ENCODE data around the gene VOPP1.
"Not testable (repeated sequence)": the region's sequence is repeated elsewhere in the genome, so short reads cannot be mapped to it uniquely, and the experiment has no call there.

The VOPP1 gene, protein sequence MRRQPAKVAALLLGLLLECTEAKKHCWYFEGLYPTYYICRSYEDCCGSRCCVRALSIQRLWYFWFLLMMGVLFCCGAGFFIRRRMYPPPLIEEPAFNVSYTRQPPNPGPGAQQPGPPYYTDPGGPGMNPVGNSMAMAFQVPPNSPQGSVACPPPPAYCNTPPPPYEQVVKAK

DNA sequence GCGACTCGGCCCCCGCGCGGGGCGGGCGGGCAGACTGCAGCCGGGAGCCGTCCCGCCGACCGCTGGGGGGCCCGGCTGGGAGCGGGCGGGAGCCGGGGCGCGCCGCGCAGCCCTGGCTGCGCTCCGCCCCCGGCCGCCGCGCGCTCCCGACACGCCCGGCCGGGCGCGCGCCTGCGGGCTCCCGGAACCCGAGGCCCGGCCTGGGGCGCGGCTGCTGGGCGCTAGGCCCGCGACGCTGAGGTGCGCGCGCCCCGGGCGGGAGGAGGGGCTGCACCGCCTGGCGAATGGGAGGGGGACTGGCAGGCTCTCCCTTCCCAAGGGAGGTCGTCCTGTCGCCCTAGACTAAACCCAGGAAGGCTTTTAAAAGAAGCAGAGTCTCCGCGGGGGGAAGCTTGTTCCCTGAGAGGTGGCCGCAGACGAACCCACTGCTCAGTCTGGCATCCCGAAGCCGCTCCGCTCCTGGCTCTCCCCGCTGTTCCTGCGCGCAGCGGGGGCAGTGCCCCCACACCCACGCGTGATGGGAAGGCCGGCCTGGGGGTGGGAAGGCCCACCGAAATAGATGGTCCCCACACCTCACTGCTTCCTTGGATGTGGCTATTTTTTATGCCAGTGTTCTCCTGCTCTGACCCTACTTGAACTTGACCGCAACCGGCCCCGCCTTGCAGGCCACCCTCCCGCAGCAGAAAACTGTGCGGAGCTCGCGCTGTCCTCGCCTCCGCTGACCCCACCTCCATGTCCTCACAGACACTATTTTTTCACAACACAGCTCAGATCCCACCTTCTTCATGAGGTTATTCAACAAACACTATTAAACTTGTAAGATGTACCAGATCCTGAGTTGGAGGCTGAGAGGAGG, at the start of gene VOPP1:
Gene VOPP1 (minus strand): TSS at position 125 of the 856 bp plus-strand sequence. CDS start 178 bp downstream, outside the sequence.
- H3K27ac Mint-ChIP-seq = peak within 1 kb of the TSS; percentile 95
- H3K4me3 Mint-ChIP-seq = peak within 1 kb of the TSS; percentile 96
- peaks cover 64% of the 10 kb centered on the region for H3K4me1 Mint-ChIP-seq (ENCODE audit: low read depth)
- no peaks in the 10 kb centered on the region for H3K9me3 Mint-ChIP-seq
- H3K27me3 Mint-ChIP-seq = peaks cover 11% of the 10 kb centered on the region
- H3K36me3 Mint-ChIP-seq (ENCODE audit: low read depth) = peaks cover 35% of the 10 kb centered on the region
- intact Hi-C loops (cut with micrococcal nuclease) = no loop called here

- Mint-ChIP-seq H3K4me1 (ENCODE audit: low read depth) (no peaks in the 10 kb centered on the region), H3K27ac (no peak overlapping the region), H3K27me3 (no peaks in the 10 kb centered on the region), H3K9me3 (peaks cover 23% of the 10 kb centered on the region), H3K36me3 (ENCODE audit: low read depth) (no peaks in the 10 kb centered on the region), H3K4me3 (no peak overlapping the region)
- intact Hi-C loops (cut with micrococcal nuclease) = no loop called here
These were observed 46.6 kb upstream of the VOPP1 start for GRCh38 chr7:55618913-55619312.

DNA sequence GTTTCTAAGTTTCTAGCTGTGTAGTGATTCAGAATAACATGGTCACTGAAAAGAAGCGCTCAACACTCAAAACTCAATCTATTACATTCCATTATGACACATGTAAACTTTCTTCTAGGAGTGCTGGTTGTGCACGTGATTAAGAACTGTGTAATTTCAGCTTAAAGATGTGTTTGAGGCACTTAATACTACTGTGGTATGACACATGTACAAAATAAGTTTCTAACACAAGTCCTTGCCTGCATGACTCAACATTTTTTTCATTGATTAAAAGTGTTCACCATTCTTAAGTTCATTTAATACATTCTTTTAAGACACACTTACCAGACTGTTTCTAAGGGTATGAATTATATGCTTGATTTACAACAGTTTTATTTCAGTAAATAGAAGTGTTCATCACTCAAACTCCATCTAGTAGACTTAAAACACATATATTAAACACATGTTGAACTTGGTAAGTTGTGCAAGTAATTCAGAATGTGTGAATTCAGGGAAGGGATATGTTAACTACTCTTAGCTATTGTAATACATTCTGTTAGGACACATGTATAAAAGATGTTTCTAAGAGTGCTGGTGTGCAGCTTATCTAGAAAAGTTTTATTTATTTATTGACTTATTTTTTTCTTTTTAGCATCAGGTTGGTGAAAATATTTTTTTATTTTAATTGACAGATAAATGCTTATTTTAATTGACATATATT, 42.2 kb upstream of the VOPP1 start:
- H3K27ac Mint-ChIP-seq; H3K4me1 Mint-ChIP-seq (ENCODE audit: low read depth); H3K36me3 Mint-ChIP-seq (ENCODE audit: low read depth); H3K27me3 Mint-ChIP-seq; intact Hi-C loops (cut with micrococcal nuclease); H3K4me3 Mint-ChIP-seq: not testable (repeated sequence)
- H3K9me3 Mint-ChIP-seq = peaks cover 14% of the 10 kb centered on the region

- intact Hi-C loops (cut with micrococcal nuclease); H3K27ac Mint-ChIP-seq; H3K9me3 Mint-ChIP-seq; H3K36me3 Mint-ChIP-seq (ENCODE audit: low read depth); H3K4me1 Mint-ChIP-seq (ENCODE audit: low read depth); H3K4me3 Mint-ChIP-seq; H3K27me3 Mint-ChIP-seq: not testable (repeated sequence)
These were observed 37.4 kb upstream of the VOPP1 start for GRCh38 chr7:55609726-55610125.

DNA sequence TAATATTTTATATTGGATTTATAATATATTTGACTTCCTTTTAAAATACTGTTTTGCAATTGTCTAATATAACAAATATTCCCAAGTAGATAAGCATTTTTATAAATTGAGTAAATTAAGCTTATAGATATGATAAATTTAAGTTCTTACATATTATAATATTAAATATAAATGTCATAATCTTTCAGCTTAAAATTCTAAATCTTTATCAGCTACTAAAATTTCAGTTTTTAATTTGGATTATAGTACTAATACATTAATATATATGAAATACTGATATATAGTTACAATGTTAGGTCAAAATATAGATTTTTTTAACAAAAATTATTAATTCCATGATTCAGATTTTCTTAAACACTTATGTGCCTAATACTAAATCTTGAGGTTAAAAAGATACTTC, 33.4 kb upstream of the VOPP1 start:
- H3K27me3 Mint-ChIP-seq; H3K36me3 Mint-ChIP-seq (ENCODE audit: low read depth); H3K9me3 Mint-ChIP-seq; H3K4me1 Mint-ChIP-seq (ENCODE audit: low read depth); H3K27ac Mint-ChIP-seq; intact Hi-C loops (cut with micrococcal nuclease); H3K4me3 Mint-ChIP-seq: not testable (repeated sequence)

DNA sequence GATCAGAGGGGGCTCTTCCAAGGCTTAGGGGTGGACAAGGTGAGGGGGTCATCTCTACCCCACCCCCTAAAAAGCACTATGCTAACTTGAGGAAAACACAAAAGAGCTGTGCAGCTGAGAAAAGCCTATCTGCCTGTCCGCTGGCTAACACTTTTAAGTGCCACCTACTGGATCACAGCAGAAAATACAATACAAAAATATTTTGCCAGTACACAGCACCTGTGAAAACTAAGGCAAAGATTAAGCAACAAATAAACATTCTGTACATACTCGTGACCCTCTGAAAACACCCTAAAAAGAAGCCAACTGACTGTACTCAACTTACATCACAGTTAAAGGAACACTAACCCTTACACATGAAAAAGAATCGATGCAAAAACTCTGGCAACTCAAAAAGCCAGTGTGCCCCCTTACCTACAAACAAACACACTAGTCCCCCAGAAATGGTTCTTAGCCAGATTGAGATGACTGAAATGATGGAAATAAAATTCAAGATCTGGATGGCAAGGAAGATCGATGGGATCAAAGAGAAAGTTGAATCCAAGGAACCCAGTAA, 25.7 kb upstream of the VOPP1 start:
- H3K27ac Mint-ChIP-seq; H3K4me3 Mint-ChIP-seq; H3K36me3 Mint-ChIP-seq (ENCODE audit: low read depth); H3K9me3 Mint-ChIP-seq: not testable (repeated sequence)
- peaks cover 32% of the 10 kb centered on the region for H3K4me1 Mint-ChIP-seq (ENCODE audit: low read depth)
- H3K27me3 Mint-ChIP-seq = peaks cover 20% of the 10 kb centered on the region
- intact Hi-C loops (cut with micrococcal nuclease) = loop anchor here (10.0 kb wide), 2 partner anchors 163 to 323 kb away; no protein-coding TSS in a partner anchor

- H3K9me3 Mint-ChIP-seq; H3K36me3 Mint-ChIP-seq (ENCODE audit: low read depth); H3K27ac Mint-ChIP-seq; H3K4me3 Mint-ChIP-seq: not testable (repeated sequence)
- intact Hi-C loops (cut with micrococcal nuclease) = loop anchor here (10.0 kb wide), 2 partner anchors 162 to 322 kb away; no protein-coding TSS in a partner anchor
- Mint-ChIP-seq H3K27me3 (peaks cover 23% of the 10 kb centered on the region), H3K4me1 (ENCODE audit: low read depth) (peaks cover 35% of the 10 kb centered on the region)
These were observed 25.0 kb upstream of the VOPP1 start for GRCh38 chr7:55597214-55597739.

DNA sequence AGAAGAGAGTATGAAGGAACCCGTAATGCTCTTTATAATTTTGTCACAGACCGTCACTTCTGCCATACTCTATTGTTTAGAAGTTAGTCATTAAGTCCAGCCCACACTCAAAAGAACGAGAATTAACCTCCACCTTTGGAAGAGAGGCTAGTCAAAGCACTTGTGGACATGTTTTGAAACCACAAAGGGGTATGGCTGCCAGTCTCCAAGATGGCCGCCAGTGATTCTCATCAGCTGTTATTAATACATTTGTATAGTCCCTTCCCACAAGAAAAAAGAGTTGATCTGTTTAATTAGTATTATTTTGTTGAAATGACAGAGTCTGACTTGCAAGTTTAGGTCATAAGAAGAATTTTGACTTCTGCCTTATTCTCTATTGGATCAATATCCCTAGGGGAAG, 23.2 kb upstream of the VOPP1 start:
- Mint-ChIP-seq H3K27ac (no peak overlapping the region), H3K27me3 (peaks cover 26% of the 10 kb centered on the region), H3K9me3 (no peaks in the 10 kb centered on the region), H3K36me3 (ENCODE audit: low read depth) (no peaks in the 10 kb centered on the region), H3K4me3 (no peak overlapping the region), H3K4me1 (ENCODE audit: low read depth) (peaks cover 36% of the 10 kb centered on the region)
- intact Hi-C loops (cut with micrococcal nuclease) = loop anchor here (10.0 kb wide), 2 partner anchors 161 to 321 kb away; no protein-coding TSS in a partner anchor

DNA sequence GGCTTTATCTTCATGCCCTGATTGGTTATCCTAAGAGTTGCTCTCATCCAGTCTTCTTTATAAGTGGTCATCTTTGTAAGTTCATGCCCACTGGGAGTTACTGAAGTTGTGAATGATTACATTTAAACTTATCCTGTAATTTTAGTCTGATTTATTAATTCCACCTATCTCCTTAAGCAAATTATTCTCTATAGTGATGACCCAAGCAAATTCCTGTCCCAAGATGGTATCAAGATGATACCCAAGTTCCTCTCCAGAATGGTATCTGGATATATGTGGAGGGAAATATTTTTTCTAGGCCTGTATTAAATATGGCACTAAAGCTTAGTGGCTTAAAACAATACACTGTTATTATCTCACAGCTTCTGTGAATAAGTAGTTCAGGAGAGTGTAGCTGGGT, 22.6 kb upstream of the VOPP1 start:
- H3K4me3 Mint-ChIP-seq = no peak overlapping the region
- H3K9me3 Mint-ChIP-seq = no peaks in the 10 kb centered on the region
- no peaks in the 10 kb centered on the region for H3K36me3 Mint-ChIP-seq (ENCODE audit: low read depth)
- intact Hi-C loops (cut with micrococcal nuclease) = loop anchor here (10.0 kb wide), 2 partner anchors 160 to 320 kb away; no protein-coding TSS in a partner anchor
- no peak overlapping the region for H3K27ac Mint-ChIP-seq
- peaks cover 28% of the 10 kb centered on the region for H3K27me3 Mint-ChIP-seq
- H3K4me1 Mint-ChIP-seq (ENCODE audit: low read depth) = peaks cover 37% of the 10 kb centered on the region

GRCh38 chr7:55594414-55594813, 22.1 kb upstream of the VOPP1 start:
- Mint-ChIP-seq H3K27me3 (peaks cover 33% of the 10 kb centered on the region), H3K27ac (no peak overlapping the region), H3K4me1 (ENCODE audit: low read depth) (peaks cover 37% of the 10 kb centered on the region), H3K9me3 (no peaks in the 10 kb centered on the region), H3K36me3 (ENCODE audit: low read depth) (no peaks in the 10 kb centered on the region), H3K4me3 (no peak overlapping the region)
- intact Hi-C loops (cut with micrococcal nuclease) = loop anchor here (10.0 kb wide), 2 partner anchors 160 to 320 kb away; no protein-coding TSS in a partner anchor

- Mint-ChIP-seq H3K4me3 (no peak overlapping the region), H3K27me3 (peaks cover 33% of the 10 kb centered on the region), H3K4me1 (ENCODE audit: low read depth) (peaks cover 43% of the 10 kb centered on the region), H3K9me3 (no peaks in the 10 kb centered on the region), H3K27ac (peak overlapping the region; percentile 20), H3K36me3 (ENCODE audit: low read depth) (no peaks in the 10 kb centered on the region)
- intact Hi-C loops (cut with micrococcal nuclease) = loop anchor here (10.0 kb wide), 2 partner anchors 159 to 319 kb away; no protein-coding TSS in a partner anchor
These were observed 21.4 kb upstream of the VOPP1 start for GRCh38 chr7:55593515-55594318.

DNA sequence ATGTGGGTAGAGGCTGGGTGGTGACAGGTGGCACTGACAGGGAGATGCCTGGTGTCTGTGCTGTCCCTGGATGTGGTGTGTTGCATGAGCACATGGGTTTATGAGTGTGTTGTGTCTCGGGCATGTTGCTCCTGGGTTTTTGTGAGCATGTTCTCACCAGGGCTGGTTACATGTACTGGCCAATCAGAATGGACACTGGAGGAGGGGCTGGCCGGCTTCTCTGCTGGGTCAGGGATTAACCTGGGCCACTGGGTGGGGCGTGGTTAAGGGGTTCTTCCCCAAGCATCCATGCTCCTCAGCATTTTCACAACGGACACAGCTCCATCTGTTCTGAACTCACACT, 20.8 kb upstream of the VOPP1 start:
- Mint-ChIP-seq H3K4me1 (ENCODE audit: low read depth) (peaks cover 48% of the 10 kb centered on the region), H3K27me3 (peaks cover 36% of the 10 kb centered on the region), H3K27ac (peak overlapping the region; percentile 20), H3K9me3 (no peaks in the 10 kb centered on the region), H3K4me3 (no peak overlapping the region), H3K36me3 (ENCODE audit: low read depth) (no peaks in the 10 kb centered on the region)
- intact Hi-C loops (cut with micrococcal nuclease) = loop anchor here (10.0 kb wide), 2 partner anchors 158 to 318 kb away; no protein-coding TSS in a partner anchor

DNA sequence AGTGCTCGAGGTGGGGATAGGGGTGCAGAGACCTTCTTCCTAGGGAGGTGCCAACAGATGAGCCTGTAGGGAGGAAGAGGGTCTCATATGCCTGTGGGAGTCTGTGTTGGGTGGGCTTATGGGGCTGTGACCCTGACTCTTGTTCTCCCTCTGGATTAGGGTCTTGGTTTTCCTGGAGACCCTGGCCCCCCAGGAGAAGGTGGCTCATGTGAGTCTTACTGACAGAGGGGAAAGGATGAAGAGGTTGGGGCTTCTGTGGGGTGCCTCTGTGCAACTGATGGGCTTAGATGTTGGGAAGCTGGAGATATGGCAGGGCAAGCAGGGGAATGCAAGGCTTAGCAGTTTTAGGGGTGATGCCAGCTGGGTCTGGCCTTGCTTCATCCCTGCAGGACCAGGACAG, 20.2 kb upstream of the VOPP1 start:
- peaks cover 43% of the 10 kb centered on the region for H3K4me1 Mint-ChIP-seq (ENCODE audit: low read depth)
- H3K4me3 Mint-ChIP-seq = no peak overlapping the region
- no peaks in the 10 kb centered on the region for H3K9me3 Mint-ChIP-seq
- peak overlapping the region; percentile 6 for H3K27ac Mint-ChIP-seq
- peaks cover 40% of the 10 kb centered on the region for H3K27me3 Mint-ChIP-seq
- intact Hi-C loops (cut with micrococcal nuclease) = loop anchor here (10.0 kb wide), 2 partner anchors 158 to 318 kb away; no protein-coding TSS in a partner anchor
- H3K36me3 Mint-ChIP-seq (ENCODE audit: low read depth) = no peaks in the 10 kb centered on the region
